ENCODE results near the gene SESN1. TPM values are rescaled to one million over a fixed set of nuclear protein-coding genes. Genes with fewer than 3 reads are reported as not detected.

SESN1 gene
- total RNA-seq, 1 experiment from 2014 or later = 17.5 TPM

DNA sequence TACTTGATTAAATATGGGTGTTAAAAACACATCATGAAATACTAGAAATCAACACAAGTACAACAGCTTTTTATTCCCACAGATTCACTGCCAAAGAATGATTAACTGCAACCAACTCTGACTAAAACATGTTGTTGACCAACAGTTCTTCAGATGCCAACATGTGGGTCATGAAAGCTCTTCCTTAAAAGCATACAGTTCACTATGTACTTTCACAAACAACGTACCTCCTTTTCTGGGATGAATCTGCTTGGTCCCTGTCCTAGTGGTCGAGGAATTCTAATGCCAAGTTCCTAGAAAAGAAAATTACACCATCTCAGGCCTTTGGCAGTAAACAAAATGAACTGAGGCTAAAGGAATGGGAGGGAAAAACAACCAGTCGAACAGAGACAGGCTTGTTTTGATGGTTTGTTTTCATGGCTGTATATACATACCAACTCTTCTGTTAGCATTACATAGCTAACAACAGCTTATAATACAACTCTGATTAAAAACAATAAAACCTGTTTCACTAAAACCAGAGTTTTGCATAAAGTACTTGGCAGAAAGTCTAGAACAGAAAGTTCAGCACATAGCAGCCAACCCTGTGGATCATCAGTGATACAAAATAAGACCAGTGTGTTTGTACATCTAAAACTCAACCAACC is 92.5 kb downstream of the SESN1 start:
- no peak overlapping the region for H3K56ac ChIP-seq (ENCODE audit: insufficient read length, low read depth, low read length)
- no CpG with 5 or more reads among the region's 3 CpGs for WGBS (ENCODE audit: extremely low coverage, insufficient read length, low lambda C conversion rate)
- no peak overlapping the region for H2BK15ac ChIP-seq (ENCODE audit: low read depth, low read length)
- H4K8ac ChIP-seq (replicated peaks; ENCODE audit: insufficient read length, low read depth, low read length) = no peak overlapping the region
- H3K9ac ChIP-seq (ENCODE audit: extremely low read depth, insufficient read length, low read length) = no peak overlapping the region
- H4K5ac ChIP-seq (ENCODE audit: insufficient read length, low read depth, low read length) = no peak overlapping the region
- no peak overlapping the region for H2BK20ac ChIP-seq (ENCODE audit: low read depth, low read length, poor library complexity, severe bottlenecking)
- H3K27ac ChIP-seq (ENCODE audit: insufficient read length, low read depth, low read length) = no peak overlapping the region
- Mint-ChIP-seq H3K4me1 (peaks cover 9 to 12% of the 10 kb centered on the region in 2 experiments), H3K4me3 (no peak overlapping the region), H3K9me3 (no peaks in the 10 kb centered on the region), H3K27me3 (ENCODE audit: low read depth) (no peaks in the 10 kb centered on the region), H3K36me3 (ENCODE audit: insufficient read depth in 1 of 3, low read depth in 3 of 3) (peaks cover 0 to 26% (median 14%) of the 10 kb centered on the region in 3 experiments; a peak in 3 of 7 replicates), H3K27ac (no peak overlapping the region)
- no peak overlapping the region for H2AK5ac ChIP-seq (ENCODE audit: insufficient read length, low read length)
- no peak overlapping the region for H3K18ac ChIP-seq (ENCODE audit: insufficient read length, low read depth, low read length)
- H3K9me3 ChIP-seq (ENCODE audit: control insufficient read depth, low read depth, low read length) = no peaks in the 10 kb centered on the region
- H4K20me1 ChIP-seq (ENCODE audit: control insufficient read depth, insufficient read depth, insufficient read length) = no peaks in the 10 kb centered on the region
- H4K91ac ChIP-seq (ENCODE audit: insufficient read length, low read depth, low read length) = no peak overlapping the region
- H3K27me3 ChIP-seq (ENCODE audit: insufficient read depth, low read length) = no peaks in the 10 kb centered on the region
- H3K79me1 ChIP-seq (ENCODE audit: insufficient read depth, low read depth, low read length, poor library complexity, severe bottlenecking) = no peaks in the 10 kb centered on the region
- no peaks in the 10 kb centered on the region for H3K23me2 ChIP-seq (ENCODE audit: insufficient read length, low read depth, low read length, poor library complexity, severe bottlenecking)
- H2BK120ac ChIP-seq (ENCODE audit: low read depth, low read length, poor library complexity, severe bottlenecking) = no peak overlapping the region
- no peaks in the 10 kb centered on the region; the same call in 1 of the 2 replicates for H3K79me2 ChIP-seq (ENCODE audit: insufficient read depth, low read length)
- H3K4ac ChIP-seq (ENCODE audit: low read depth, low read length) = no peak overlapping the region
- no peak for DNase-seq
- no peaks in the 10 kb centered on the region for H3K4me1 ChIP-seq (ENCODE audit: insufficient read depth, low read length)
- no peak overlapping the region for H2BK12ac ChIP-seq (ENCODE audit: insufficient read length, low read depth, low read length)
- TF ChIP-seq, protein P1, sequence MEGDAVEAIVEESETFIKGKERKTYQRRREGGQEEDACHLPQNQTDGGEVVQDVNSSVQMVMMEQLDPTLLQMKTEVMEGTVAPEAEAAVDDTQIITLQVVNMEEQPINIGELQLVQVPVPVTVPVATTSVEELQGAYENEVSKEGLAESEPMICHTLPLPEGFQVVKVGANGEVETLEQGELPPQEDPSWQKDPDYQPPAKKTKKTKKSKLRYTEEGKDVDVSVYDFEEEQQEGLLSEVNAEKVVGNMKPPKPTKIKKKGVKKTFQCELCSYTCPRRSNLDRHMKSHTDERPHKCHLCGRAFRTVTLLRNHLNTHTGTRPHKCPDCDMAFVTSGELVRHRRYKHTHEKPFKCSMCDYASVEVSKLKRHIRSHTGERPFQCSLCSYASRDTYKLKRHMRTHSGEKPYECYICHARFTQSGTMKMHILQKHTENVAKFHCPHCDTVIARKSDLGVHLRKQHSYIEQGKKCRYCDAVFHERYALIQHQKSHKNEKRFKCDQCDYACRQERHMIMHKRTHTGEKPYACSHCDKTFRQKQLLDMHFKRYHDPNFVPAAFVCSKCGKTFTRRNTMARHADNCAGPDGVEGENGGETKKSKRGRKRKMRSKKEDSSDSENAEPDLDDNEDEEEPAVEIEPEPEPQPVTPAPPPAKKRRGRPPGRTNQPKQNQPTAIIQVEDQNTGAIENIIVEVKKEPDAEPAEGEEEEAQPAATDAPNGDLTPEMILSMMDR (conservative IDR thresholded peaks at IDR 0.05) = no peak
- no peak overlapping the region for H2BK5ac ChIP-seq (ENCODE audit: insufficient read length, low read length)
- H3K14ac ChIP-seq (ENCODE audit: insufficient read depth, low read length) = no peak overlapping the region
- no peak overlapping the region for H2AFZ ChIP-seq (ENCODE audit: low read length)
- no peak overlapping the region for H3K23ac ChIP-seq (ENCODE audit: insufficient read length, low read depth, low read length)
- no peak overlapping the region for H3K4me2 ChIP-seq (ENCODE audit: insufficient read depth, insufficient read length, low read length)
- H3T11ph ChIP-seq (ENCODE audit: low read length) = no peak overlapping the region

Measured in H9 (cell line).